ENCODE measurements around the gene CHRM2. TPM values are rescaled to one million over a fixed set of nuclear protein-coding genes. Genes with fewer than 3 reads are reported as not detected.

CHRM2 gene
- total RNA-seq, 1 donor from 2014 or later = not detected

DNA sequence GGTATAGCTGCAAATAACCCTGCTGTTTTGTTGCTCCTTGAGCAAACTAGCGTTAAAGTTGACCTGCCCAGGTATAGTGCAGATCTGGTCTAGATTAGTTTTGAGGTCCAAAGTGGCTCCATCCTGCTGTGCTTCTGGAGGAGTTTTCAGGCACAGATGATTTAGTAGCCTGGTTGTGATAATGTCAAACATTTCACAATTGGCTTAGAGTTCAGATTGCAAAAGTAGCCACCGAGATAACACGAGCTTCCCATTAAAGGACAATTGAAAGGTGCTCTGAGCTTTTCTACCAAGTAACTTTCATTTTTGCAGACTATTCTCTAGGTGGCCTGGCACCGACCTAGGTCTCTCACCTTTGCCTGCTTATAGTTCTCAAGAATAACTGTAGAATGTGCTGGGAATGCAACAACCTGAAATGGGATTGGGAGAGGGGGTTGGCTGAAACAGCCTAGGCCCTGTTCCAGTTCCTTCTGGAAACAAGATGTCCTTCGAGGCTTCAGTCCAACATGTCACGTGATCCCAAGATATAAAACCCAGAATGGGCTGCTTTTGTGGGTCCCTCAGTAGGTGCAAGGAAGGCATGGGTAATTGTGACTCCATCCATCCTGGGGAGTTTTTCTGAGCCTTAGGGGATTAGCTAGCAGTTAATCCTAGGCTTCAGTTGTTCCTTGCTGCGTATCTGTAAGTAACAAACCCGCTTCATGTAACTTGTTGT, 201.0 kb downstream of the CHRM2 start:
- Histone ChIP-seq H3K27me3 (no peaks in the 10 kb centered on the region), H3K4me1 (no peaks in the 10 kb centered on the region), H3K9me3 (no peaks in the 10 kb centered on the region), H3K36me3 (no peaks in the 10 kb centered on the region), H3K4me3 (no peak overlapping the region), H3K27ac (no peak overlapping the region)
- no peak for DNase-seq (ENCODE audit: low spot score in 2 of 2)
- TF ChIP-seq, protein P1, sequence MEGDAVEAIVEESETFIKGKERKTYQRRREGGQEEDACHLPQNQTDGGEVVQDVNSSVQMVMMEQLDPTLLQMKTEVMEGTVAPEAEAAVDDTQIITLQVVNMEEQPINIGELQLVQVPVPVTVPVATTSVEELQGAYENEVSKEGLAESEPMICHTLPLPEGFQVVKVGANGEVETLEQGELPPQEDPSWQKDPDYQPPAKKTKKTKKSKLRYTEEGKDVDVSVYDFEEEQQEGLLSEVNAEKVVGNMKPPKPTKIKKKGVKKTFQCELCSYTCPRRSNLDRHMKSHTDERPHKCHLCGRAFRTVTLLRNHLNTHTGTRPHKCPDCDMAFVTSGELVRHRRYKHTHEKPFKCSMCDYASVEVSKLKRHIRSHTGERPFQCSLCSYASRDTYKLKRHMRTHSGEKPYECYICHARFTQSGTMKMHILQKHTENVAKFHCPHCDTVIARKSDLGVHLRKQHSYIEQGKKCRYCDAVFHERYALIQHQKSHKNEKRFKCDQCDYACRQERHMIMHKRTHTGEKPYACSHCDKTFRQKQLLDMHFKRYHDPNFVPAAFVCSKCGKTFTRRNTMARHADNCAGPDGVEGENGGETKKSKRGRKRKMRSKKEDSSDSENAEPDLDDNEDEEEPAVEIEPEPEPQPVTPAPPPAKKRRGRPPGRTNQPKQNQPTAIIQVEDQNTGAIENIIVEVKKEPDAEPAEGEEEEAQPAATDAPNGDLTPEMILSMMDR (IDR thresholded peaks at IDR 0.05) = no peak
- intact Hi-C loops (cut with DNase I) = no loop called here

Measured in ascending aorta (tissue), 2 donors.